Caco-2 (cell line): Measurements from ENCODE around the gene GAPT. TPM values are rescaled to one million over a fixed set of nuclear protein-coding genes. Genes with fewer than 3 reads are reported as not detected.

ENCODE experiments used
- BruUV-seq: library from RNA; stranded (reverse); fragments of 400-500 nt; replicated peaks from 2 replicates; lab custom pipeline; 2021; lab: Mats Ljungman, UMichigan
- CTCF ChIA-PET: fragments of 300-600 bp; sonication (Branson Sonifier 250); formaldehyde crosslinking; loops from one replicate; lab custom pipeline; 2022; ENCODE audit warnings: antibody characterized with exemption; lab: Charles Lee
- POLR2A ChIA-PET: fragments of 300-600 bp; sonication (Branson Sonifier 250); formaldehyde crosslinking; loops from one replicate; lab custom pipeline; 2022; ENCODE audit warnings: antibody characterized with exemption; lab: Charles Lee
- DNase-seq, 2 experiments: peaks; one replicate each; pipeline versions ENCODE4 v3.0.0 to v3.0.0-alpha.2; 2020 to 2022
- H3K27me3 ChIP-seq: replicated peaks from 2 replicates; pipeline ENCODE4 v1.6.0; 2011; ENCODE audit warnings: low read length; ENCODE audit not compliant: control insufficient read depth, insufficient read depth
- H3K36me3 ChIP-seq: 2 replicates; pipeline ENCODE4 v1.5.1; 2011; ENCODE audit warnings: low read length; ENCODE audit not compliant: control insufficient read depth, insufficient read depth
- H3K4me1 ChIP-seq: fragments of 250-450 bp; sonication (Bioruptor Pico); 2 replicates; pipeline ENCODE4 v1.5.1; 2020; ENCODE audit warnings: mild to moderate bottlenecking
- H3K4me3 ChIP-seq: 2 replicates; pipeline ENCODE4 v1.5.1; 2011; ENCODE audit warnings: low read depth, mild to moderate bottlenecking, control low read depth, low read length
- H3K9me3 ChIP-seq: fragments of 250-450 bp; sonication (Bioruptor Pico); 2 replicates; pipeline ENCODE4 v1.5.1; 2020; ENCODE audit warnings: mild to moderate bottlenecking, moderate library complexity
- H3K27ac Mint-ChIP-seq: one replicate; pipeline ENCODE4 v1.8.0; 2022; ENCODE audit warnings: mixed read lengths; ENCODE audit not compliant: unreplicated experiment
- H3K27me3 Mint-ChIP-seq: one replicate; pipeline ENCODE4 v1.8.0; 2022; ENCODE audit warnings: mixed read lengths; ENCODE audit not compliant: insufficient read depth, unreplicated experiment
- H3K36me3 Mint-ChIP-seq: one replicate; pipeline ENCODE4 v1.8.0; 2022; ENCODE audit warnings: mild to moderate bottlenecking, mixed read lengths; ENCODE audit not compliant: insufficient read depth, unreplicated experiment
- H3K4me1 Mint-ChIP-seq: one replicate; pipeline ENCODE4 v1.8.0; 2022; ENCODE audit warnings: low read depth, mixed read lengths; ENCODE audit not compliant: unreplicated experiment
- H3K4me3 Mint-ChIP-seq: one replicate; pipeline ENCODE4 v1.8.0; 2022; ENCODE audit warnings: mild to moderate bottlenecking, moderate library complexity, mixed read lengths; ENCODE audit not compliant: unreplicated experiment
- H3K9me3 Mint-ChIP-seq: one replicate; pipeline ENCODE4 v1.8.0; 2022; ENCODE audit warnings: mixed read lengths; ENCODE audit not compliant: unreplicated experiment
- intact Hi-C: fragments of 100-400 bp; cut with micrococcal nuclease; formaldehyde crosslinking; loops from one replicate; pipeline ENCODE4 v1.10.0; 2022; ENCODE audit not compliant: unreplicated experiment
- total RNA-seq: library from RNA; stranded (reverse); gene quantifications from 2 replicates; pipeline ENCODE4 v1.2.3, GENCODE V29; 2022
- TF ChIP-seq, protein P1 (sequence below), 2 experiments: fragments of 200-600 bp in 1 of 2; IDR thresholded peaks; 1 replicate in 1 of 2; 2 replicates in 1 of 2; pipeline versions ENCODE4 v1.5.1 to v1.8.0; 2011 to 2022; ENCODE audit warnings: antibody characterized with exemption in 1 of 2, control low read depth in 1 of 2, inconsistent platforms in 1 of 2, low read depth in 1 of 2, low read length in 1 of 2, mild to moderate bottlenecking in 1 of 2, moderate library complexity in 1 of 2; ENCODE audit not compliant: insufficient read depth in 1 of 2, severe bottlenecking in 1 of 2, unreplicated experiment in 1 of 2

The GAPT gene
- total RNA-seq, 1 experiment from 2014 or later = not detected

DNA sequence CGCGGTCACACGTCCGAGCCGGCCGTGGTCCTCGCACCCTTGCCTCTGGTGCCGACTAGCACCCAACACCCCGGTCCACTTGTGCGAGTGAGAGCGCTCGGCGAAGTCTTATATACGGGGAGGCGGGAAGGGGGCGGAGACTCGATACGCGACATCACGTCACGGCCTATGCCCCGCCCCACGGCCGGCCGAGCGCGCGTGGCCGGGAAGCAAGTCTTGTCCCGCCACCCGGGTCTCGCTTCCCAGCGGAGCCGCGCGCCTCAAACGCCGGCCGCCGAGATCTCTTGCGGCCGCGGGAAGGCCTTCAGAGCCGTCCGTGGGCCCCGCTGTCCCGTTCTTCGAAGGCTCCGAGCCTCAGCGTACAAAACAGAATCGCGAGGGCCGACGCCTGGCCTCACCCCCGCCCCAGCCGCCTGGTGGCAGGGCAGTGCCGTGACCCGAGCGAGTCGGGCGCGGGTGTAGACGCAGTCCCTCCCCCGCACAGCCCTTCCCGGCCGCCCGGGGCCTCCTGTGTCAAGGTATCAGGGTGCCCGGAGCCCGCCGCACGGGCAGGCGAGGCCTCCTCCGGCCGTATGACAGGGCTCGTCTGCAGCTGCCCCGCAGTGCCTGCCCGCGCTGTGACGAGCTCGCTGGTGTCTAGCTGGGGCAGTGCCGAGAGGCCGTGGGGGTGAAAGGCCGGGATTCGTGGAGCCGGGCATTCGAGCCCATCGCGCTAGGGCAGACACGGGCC lies 31.1 kb upstream of the GAPT start, which contains the start of gene PLK2:
PLK2 (minus strand) TSS at position 85 of the 730 bp plus-strand sequence. CDS start 127 bp downstream, outside the sequence.
- H3K36me3 Mint-ChIP-seq = peaks cover 50% of the 10 kb centered on the region
- H3K27ac Mint-ChIP-seq = peak within 1 kb of the TSS; percentile 94
- BruUV-seq = no TSS peak
- H3K4me1 Mint-ChIP-seq = peaks cover 24% of the 10 kb centered on the region
- ChIA-PET CTCF (interaction anchor here (0.7 to 3.2 kb wide), 7 partner anchors 570 to 1162 kb away, joined by 3 to 33 read pairs (median 8); no protein-coding TSS in a partner anchor), POLR2A (interaction anchor here (0.6 kb wide), 1 partner anchor 810 kb away, joined by 3 read pairs; no protein-coding TSS in a partner anchor)
- H3K27me3 Mint-ChIP-seq = no peaks in the 10 kb centered on the region
- H3K9me3 ChIP-seq = no peaks in the 10 kb centered on the region
- intact Hi-C loops = loop anchor here (1.0 to 10.0 kb wide), 10 partner anchors 118 to 1555 kb away; partner anchors contain the start of gene SETD9
- peak within 1 kb of the TSS; percentile 94 for H3K4me3 Mint-ChIP-seq
- no peaks in the 10 kb centered on the region for H3K9me3 Mint-ChIP-seq
- H3K4me1 ChIP-seq = peaks cover 17% of the 10 kb centered on the region
- TF ChIP-seq, protein P1, sequence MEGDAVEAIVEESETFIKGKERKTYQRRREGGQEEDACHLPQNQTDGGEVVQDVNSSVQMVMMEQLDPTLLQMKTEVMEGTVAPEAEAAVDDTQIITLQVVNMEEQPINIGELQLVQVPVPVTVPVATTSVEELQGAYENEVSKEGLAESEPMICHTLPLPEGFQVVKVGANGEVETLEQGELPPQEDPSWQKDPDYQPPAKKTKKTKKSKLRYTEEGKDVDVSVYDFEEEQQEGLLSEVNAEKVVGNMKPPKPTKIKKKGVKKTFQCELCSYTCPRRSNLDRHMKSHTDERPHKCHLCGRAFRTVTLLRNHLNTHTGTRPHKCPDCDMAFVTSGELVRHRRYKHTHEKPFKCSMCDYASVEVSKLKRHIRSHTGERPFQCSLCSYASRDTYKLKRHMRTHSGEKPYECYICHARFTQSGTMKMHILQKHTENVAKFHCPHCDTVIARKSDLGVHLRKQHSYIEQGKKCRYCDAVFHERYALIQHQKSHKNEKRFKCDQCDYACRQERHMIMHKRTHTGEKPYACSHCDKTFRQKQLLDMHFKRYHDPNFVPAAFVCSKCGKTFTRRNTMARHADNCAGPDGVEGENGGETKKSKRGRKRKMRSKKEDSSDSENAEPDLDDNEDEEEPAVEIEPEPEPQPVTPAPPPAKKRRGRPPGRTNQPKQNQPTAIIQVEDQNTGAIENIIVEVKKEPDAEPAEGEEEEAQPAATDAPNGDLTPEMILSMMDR (IDR thresholded peaks at IDR 0.05; ENCODE audit: insufficient read depth in 1 of 2, low read depth in 1 of 2, low read length in 1 of 2, severe bottlenecking in 1 of 2, unreplicated experiment in 1 of 2) = peak; percentile 37 to 73
- no peaks in the 10 kb centered on the region for H3K27me3 ChIP-seq
- H3K4me3 ChIP-seq = peak within 1 kb of the TSS; percentile 99
- H3K36me3 ChIP-seq = peaks cover 1% of the 10 kb centered on the region; the same call in 1 of the 2 replicates
- DNase-seq = peak; percentile 91 to 94

DNA sequence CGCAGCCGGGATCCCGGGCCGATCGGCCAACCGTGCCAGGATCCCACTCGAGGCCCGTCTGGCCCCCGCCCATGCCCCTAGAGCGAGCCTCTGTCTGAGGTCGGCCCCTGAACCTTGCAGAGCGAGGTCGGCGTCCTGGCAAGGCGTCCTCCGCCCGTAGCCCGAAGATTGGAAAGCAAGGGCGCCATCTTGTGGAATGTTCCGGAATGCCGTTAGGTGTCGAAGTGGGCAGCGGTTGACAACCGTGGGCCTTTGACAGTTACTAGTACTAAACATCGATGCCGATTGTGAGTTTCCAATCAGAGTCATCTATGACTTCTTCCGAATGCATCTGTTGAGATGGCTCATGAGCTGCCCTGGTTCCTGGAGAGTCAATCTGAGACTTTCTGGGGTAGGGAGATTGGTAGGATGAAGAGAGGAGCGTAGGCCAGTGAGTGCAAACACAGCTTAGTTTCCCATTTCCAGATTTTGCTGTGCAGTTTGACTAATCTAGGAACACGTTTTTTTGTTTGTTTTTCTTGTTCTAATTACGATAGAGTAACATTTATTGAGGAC lies 30.4 kb upstream of the GAPT start:
- Histone ChIP-seq H3K4me3 (peak overlapping the region; percentile 99), H3K27me3 (no peaks in the 10 kb centered on the region), H3K36me3 (no peaks in the 10 kb centered on the region), H3K4me1 (peaks cover 17% of the 10 kb centered on the region), H3K9me3 (no peaks in the 10 kb centered on the region)
- ChIA-PET CTCF (interaction anchor here (0.7 to 3.2 kb wide), 9 partner anchors 571 to 1163 kb away, joined by 3 to 33 read pairs (median 8); no protein-coding TSS in a partner anchor), POLR2A (interaction anchor here (0.6 kb wide), 1 partner anchor 810 kb away, joined by 3 read pairs; no protein-coding TSS in a partner anchor)
- H3K4me3 Mint-ChIP-seq = peak overlapping the region; percentile 94
- no TSS peak for BruUV-seq
- H3K4me1 Mint-ChIP-seq = peaks cover 24% of the 10 kb centered on the region
- peak; percentile 91 to 93 for DNase-seq
- H3K36me3 Mint-ChIP-seq = peaks cover 44% of the 10 kb centered on the region
- H3K27ac Mint-ChIP-seq = peak overlapping the region; percentile 94
- intact Hi-C loops = loop anchor here (1.0 to 10.0 kb wide), 10 partner anchors 119 to 1556 kb away; partner anchors contain the start of gene SETD9
- no peaks in the 10 kb centered on the region for H3K9me3 Mint-ChIP-seq
- H3K27me3 Mint-ChIP-seq = no peaks in the 10 kb centered on the region
- TF ChIP-seq, protein P1 (IDR thresholded peaks at IDR 0.05; ENCODE audit: insufficient read depth in 1 of 2, low read depth in 1 of 2, low read length in 1 of 2, severe bottlenecking in 1 of 2, unreplicated experiment in 1 of 2) = peak; percentile 78 to 88

DNA sequence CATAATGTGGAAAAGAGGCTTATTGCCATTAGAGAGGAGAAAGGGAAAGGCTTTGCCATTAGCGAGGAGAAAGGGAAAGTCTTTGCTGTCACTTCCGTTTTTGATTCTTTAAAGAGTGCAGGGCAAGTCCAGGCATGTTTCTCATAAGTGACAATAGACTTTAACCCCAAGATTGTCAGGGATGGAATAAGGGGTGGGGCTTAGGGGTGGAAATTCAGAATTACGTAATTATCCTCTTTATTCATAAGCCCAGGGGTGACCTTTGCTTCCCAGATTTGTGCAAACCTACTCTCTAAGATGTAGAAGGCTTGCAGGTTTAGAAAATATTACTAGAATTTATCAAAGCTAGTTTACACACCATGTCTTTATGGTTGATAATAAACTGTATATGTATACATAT lies 29.1 kb upstream of the GAPT start:
- H3K4me3 ChIP-seq = no peak overlapping the region
- TF ChIP-seq, protein P1 (IDR thresholded peaks at IDR 0.05; ENCODE audit: insufficient read depth in 1 of 2, low read depth in 1 of 2, low read length in 1 of 2, severe bottlenecking in 1 of 2, unreplicated experiment in 1 of 2) = no peak
- Mint-ChIP-seq H3K36me3 (peaks cover 31% of the 10 kb centered on the region), H3K27ac (no peak overlapping the region), H3K4me1 (peaks cover 24% of the 10 kb centered on the region), H3K9me3 (no peaks in the 10 kb centered on the region), H3K4me3 (peak overlapping the region; percentile 56), H3K27me3 (no peaks in the 10 kb centered on the region)
- H3K36me3 ChIP-seq = no peaks in the 10 kb centered on the region
- CTCF ChIA-PET = interaction anchor here (1.0 to 3.2 kb wide), 3 partner anchors 574 to 812 kb away, joined by 3 to 33 read pairs (median 32); no protein-coding TSS in a partner anchor
- H3K4me1 ChIP-seq = peaks cover 17% of the 10 kb centered on the region
- BruUV-seq = no TSS peak
- intact Hi-C loops = loop anchor here (1.0 to 10.0 kb wide), 8 partner anchors 120 to 1557 kb away; partner anchors contain the start of gene SETD9
- DNase-seq = peak; percentile 70 to 76
- no peaks in the 10 kb centered on the region for H3K9me3 ChIP-seq
- POLR2A ChIA-PET = no interaction called here
- no peaks in the 10 kb centered on the region for H3K27me3 ChIP-seq
